ENCODE results near the gene ZNF789. TPM values are rescaled to one million over a fixed set of nuclear protein-coding genes. Genes with fewer than 3 reads are reported as not detected.

The ZNF789 gene
- total and polyA plus RNA-seq, 2 of the 13 experiments (the other 11 are each of a cell fraction or from before 2014, with no cell fraction given) = 19.8 to 25.1 TPM

DNA sequence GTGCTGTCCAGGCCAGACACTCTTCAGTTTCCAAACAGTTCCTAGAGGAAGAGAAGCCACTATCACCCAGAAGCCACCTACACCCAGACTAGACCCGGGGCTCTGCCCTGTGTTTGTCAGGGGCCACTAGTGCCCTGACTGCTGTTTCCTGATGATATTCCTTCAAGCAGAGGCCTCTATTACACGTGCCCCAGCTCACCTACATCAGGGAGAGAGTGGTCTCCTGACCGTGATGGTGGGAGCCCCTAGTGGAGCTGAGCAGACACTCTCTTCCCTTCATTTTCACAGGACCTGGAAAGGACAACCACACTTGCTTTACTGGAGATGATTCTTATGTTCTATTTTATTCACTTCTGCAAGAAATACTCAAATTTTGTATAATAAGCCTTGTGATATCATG lies 18.2 kb downstream of the ZNF789 start:
- in situ Hi-C loops (cut with HindIII; ENCODE audit: extremely low pct_ligation_motif_present, low pct_unique_long_range_greater_than_20kb) = no loop called here
- ATAC-seq = peak; percentile 55
- no peak for FAIRE-seq

More for the DNA sequence above, 18.2 kb downstream of the ZNF789 start:
- H3K36me3 ChIP-seq (replicated peaks in 1 of 2; ENCODE audit: control insufficient read depth in 1 of 2, insufficient read depth in 2 of 2, low read length in 2 of 2) = peaks cover 8 to 26% of the 10 kb centered on the region in 2 experiments
- CTCF ChIA-PET (ENCODE audit: low intra/inter-chr PET ratio, low total read pairs) = no interaction called here
- no peak overlapping the region for H3K4me3 ChIP-seq (replicated peaks in 1 of 3; ENCODE audit: insufficient read depth in 1 of 3, low read depth in 2 of 3, low read length in 3 of 3)
- H3K27ac ChIP-seq (ENCODE audit: extremely low read length, insufficient read depth, low read length) = no peak overlapping the region
- DNase-seq (ENCODE audit: low spot score) = no peak
- no peak overlapping the region for H3K4me2 ChIP-seq (ENCODE audit: low read depth, low read length)
- H3K9ac ChIP-seq (ENCODE audit: insufficient read depth, low read depth, low read length) = no peak overlapping the region
- H2AFZ ChIP-seq (ENCODE audit: low read length) = no peak overlapping the region
- no peaks in the 10 kb centered on the region for H3K9me3 ChIP-seq (ENCODE audit: low read length)
- 87% methylated on average over 3 of the region's 3 CpGs for WGBS (ENCODE audit: low lambda C conversion rate)
- H3K79me2 ChIP-seq (ENCODE audit: insufficient read depth, low read length) = no peaks in the 10 kb centered on the region
- TF ChIP-seq DNMT3B (CRISPR knock-in tag; conservative IDR thresholded peaks at IDR 0.05) (no peak), RAD21 (CRISPR knock-in tag; IDR thresholded peaks at IDR 0.05) (0 out of 2 replicates have a peak, but pooled peaks have one; percentile 9), MLXIP (CRISPR knock-in tag; IDR thresholded peaks at IDR 0.05; ENCODE audit: borderline replicate concordance) (no peak), ZNF562 (CRISPR knock-in tag; IDR thresholded peaks at IDR 0.05; ENCODE audit: borderline replicate concordance) (no peak), TEAD2 (CRISPR knock-in tag; IDR thresholded peaks at IDR 0.05) (no peak), SCMH1 (CRISPR knock-in tag; IDR thresholded peaks at IDR 0.05; ENCODE audit: borderline replicate concordance) (no peak), POLR2G (IDR thresholded peaks at IDR 0.05; ENCODE audit: low read depth, low read length) (peak; percentile 41; the same call in 1 of the 2 replicates)
- TF ChIP-seq, protein P1, sequence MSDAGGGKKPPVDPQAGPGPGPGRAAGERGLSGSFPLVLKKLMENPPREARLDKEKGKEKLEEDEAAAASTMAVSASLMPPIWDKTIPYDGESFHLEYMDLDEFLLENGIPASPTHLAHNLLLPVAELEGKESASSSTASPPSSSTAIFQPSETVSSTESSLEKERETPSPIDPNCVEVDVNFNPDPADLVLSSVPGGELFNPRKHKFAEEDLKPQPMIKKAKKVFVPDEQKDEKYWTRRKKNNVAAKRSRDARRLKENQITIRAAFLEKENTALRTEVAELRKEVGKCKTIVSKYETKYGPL (CRISPR knock-in tag; IDR thresholded peaks at IDR 0.05) = no peak
- TF ChIP-seq, protein P2, sequence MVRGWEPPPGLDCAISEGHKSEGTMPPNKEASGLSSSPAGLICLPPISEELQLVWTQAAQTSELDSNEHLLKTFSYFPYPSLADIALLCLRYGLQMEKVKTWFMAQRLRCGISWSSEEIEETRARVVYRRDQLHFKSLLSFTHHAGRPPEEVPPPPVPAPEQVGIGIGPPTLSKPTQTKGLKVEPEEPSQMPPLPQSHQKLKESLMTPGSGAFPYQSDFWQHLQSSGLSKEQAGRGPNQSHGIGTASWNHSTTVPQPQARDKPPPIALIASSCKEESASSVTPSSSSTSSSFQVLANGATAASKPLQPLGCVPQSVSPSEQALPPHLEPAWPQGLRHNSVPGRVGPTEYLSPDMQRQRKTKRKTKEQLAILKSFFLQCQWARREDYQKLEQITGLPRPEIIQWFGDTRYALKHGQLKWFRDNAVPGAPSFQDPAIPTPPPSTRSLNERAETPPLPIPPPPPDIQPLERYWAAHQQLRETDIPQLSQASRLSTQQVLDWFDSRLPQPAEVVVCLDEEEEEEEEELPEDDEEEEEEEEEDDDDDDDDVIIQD (CRISPR knock-in tag; IDR thresholded peaks at IDR 0.05; ENCODE audit: low read depth) = no peak
- no peaks in the 10 kb centered on the region for H3K27me3 ChIP-seq (ENCODE audit: control insufficient read depth in 1 of 2, insufficient read depth in 2 of 2, low read length in 2 of 2)
- H3K4me1 ChIP-seq (ENCODE audit: insufficient read depth, low read length) = peaks cover 9% of the 10 kb centered on the region
- H4K20me1 ChIP-seq (ENCODE audit: insufficient read depth, low read length) = no peaks in the 10 kb centered on the region
- POLR2A ChIA-PET = interaction anchor here (2.7 kb wide), 1 partner anchor 14 kb away, joined by 8 read pairs; the partner anchor contains the start of gene ZKSCAN5
- BruUV-seq (replicated peaks) = no TSS peak
- intact Hi-C loops (cut with micrococcal nuclease; ENCODE audit: unreplicated experiment) = no loop called here

Data from HepG2 (cell line).